Lung microvascular endothelial cell (primary cell): ENCODE data around the gene KEL. TPM values are rescaled to one million over a fixed set of nuclear protein-coding genes. Genes with fewer than 3 reads are reported as not detected.

ENCODE experiments used
- DNase-seq, 2 donors: peaks; one replicate each; pipeline versions ENCODE4 v3.0.0 to v3.0.0-alpha.2; 2010; ENCODE audit warnings: low read depth in 2 of 2
- total RNA-seq: library from RNA; depleted of rRNA; stranded (reverse); fragments of >200 nt; gene quantifications from 2 replicates; pipeline ENCODE4 v1.2.1, GENCODE V29; 2014

The KEL gene
- total RNA-seq, 1 donor from 2014 or later, result not detected

DNA sequence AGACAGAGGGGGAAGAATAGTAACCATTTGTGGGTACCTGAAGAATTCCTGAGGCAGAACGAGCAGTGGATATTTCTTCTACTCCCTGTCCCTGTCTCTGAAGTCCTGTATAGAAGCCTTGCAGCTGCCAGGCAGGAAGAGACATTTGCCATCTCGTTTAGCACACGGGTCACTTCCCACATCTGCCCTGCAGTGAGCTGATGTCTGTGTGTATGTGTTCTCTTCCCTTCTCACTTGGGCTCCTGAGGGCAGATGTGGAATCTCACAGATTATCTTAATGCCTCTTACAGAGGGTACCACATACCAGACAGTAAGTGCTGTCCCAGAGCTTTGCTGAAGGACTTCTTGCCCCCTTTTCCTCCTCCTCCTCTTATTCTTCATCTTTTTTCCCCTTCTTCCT lies 62.5 kb downstream of the KEL start:
- no peak for DNase-seq

DNA sequence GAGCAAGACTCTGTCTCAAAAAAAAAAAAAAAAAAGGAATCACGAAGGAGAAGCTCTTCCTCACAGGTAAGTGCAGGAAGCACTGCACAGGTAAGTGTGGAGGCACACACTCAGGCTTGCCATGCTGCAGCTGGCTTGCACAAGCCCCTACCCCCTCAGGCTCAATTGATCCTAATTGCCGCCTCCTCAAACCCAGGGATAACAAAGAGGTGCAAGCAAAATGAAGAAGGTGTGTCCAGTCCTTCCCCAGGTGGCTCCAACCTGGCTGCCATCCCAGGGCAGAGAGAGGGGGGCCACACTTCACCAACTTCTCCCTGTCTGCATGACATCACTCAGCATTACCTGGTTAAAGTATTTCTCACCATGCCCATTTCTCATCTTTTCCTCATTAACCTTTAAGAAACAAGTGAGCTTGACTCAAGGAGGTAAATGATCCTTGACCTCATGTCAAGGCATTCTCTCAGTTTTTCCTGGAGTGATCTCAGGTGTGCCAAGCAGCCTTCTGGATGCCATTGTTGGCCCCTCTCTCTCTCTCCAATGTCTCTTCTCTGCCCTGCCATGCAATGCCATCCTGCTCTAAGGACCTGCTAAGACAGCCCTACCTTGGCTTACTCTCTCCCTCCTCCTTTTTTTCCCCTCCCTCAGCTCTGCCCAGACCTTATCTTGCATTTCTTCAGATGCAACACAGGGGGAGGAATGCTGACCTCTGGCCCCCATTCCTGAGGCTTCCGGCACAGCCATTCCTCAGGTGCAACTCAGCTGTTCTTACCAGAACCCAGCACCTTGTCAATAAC lies 63.6 kb downstream of the KEL start:
- no peak for DNase-seq

DNA sequence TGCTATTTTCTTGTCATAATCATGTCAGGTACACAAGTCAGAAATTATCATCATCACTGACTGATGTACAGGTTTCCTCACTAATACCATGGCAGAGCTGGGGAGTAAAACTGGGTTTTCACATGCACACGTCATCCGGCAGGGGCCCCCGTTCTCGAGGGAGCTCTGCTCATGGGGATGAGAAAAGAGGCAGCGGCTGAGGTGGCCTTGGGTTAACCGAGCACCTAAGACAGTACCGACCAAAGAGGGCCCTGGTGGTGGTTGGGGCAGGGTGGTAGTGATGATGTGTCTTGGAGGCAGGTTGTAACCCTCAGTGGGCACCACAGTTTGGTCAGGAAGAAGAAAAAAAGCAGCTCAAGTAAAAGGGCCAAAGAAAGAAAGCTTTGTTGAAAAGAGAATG lies 64.5 kb downstream of the KEL start:
- DNase-seq, result no peak

DNA sequence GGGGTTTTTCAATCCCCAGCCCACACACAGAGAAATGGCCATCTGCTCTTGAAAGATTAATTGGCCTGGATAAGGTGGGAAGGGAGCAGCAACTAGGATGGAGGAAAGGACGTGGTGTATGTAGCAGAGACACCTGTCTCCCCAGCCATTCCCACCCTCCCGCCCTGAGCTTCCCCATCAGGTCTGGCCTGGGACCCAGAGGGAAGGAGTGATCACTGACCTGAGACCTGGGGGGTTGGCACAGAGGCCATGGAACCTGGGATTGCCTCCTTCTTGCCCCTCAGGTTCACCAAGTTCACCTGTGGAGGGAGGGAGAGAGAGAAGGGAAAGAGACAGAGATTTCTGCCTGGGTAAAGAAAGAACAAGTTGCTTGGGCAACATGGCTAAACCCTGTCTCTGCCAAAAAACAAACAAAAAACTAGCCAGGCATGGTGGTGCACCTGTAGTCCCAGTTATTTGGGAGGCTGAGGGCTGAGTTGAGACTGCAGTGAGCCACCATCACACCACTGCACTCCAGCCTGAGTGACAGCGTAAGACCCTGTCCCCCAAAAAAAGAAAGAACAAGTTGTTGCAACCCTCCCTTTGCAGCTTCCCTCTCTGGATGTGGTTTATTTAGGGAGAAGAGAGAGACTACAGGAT lies 65.3 kb downstream of the KEL start:
- DNase-seq, result no peak

DNA sequence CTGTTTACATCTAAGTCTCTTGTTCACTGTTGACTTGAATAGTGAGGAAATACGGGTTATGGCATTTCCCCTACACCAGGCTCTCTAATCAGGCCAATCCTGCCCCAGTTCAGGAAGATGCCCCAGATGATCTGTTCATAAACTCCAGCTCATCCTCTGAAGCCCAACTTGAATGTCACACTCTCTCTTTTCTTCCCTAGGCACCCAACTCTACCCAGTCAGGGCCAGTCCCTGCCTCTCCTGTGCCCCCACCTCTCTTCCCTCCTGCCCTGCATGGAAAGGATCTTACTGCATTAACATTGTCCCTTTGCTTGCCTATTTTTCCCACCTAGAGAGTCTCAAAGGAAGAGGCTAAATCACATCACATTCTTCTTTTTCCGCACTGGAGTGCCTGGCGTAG lies 66.0 kb downstream of the KEL start:
- no peak for DNase-seq

DNA sequence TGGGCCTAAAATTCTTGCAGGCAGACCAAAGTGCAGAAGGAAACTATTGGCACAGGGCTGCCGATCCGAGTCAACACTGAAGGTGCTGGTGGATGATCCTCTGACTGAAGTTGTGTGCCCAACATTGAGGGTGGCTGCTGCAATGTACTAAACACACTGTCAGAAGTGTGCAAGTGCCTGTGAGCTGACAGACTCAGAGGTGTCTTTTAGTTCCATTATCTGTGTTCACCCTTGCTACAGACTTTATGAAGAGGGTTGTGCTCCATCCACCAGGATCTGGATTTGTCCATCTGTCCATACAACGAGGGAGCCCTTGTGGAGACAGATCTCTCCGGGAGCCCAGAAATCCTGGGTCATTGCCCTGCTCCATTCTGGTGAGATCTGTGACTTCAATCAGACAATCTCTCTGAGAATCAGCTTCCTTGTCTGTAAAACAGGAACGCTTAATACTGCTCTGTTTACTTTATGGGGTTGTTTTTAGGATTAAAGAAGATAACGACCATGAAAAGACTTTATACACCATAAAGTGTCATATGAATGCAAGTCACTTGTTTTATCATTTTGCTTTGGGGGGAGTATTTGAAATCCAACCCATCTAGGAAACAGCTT lies 67.1 kb downstream of the KEL start:
- no peak for DNase-seq

DNA sequence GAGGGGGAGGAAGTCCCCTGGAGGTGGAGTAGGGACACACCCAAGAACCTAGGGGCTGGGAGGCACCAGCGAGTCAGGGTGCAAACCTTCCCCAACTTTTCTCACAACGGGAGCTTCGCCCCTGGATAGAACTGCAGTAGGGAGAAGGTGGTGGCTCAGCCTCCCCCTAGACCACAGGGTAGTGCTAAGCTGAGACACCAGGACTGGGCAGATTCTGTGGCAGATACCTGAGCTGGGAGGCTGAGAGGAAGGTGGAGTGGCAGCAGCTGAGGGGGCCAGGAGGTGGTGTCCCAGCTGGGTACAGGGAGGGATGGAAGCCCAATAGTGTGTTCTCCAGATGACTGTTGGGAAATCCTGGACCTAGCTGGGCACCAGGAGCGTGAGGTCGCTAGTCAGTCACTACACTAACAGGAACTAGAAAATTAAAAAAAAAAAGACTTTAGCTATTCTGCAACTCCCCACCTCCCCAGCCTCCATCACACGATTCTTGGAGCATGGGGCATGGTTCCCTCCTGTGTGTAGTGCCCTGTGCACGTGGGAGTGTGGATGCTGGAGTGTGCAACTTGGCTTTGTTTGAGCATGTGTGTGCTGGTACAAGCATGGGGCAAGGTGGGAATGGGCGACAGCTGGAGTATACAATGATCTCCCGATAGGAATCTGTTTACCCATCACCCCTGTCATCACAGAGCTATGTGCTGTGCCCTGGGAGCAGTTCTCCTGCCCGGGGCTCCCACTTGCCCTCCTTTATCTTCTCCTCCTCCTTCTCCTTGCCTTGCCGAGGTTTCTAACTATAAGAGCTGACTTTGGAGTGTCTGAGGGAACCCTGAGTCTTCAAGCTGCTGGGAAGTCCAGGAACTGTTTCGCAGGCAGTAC lies 67.8 kb downstream of the KEL start:
- no peak for DNase-seq

DNA sequence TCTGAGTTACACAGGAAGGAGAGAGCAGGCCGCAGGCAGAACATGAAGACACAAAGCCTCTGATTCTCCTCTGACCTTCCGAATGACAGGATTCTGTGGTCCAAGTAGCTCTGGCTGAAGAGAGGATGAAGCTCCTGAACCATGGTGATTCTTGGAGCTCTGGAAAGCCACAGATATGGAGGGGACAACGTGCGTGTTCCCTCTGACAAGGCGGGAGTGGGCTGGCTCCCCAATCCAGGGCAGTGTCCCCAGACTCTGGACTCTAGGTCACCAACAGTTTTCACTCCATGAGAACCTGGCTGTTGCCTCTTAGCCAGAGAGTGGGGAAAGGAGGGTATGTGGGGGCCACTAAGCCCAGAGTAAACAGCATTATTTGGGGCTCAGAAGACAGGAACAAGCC lies 69.2 kb downstream of the KEL start:
- no peak for DNase-seq

DNA sequence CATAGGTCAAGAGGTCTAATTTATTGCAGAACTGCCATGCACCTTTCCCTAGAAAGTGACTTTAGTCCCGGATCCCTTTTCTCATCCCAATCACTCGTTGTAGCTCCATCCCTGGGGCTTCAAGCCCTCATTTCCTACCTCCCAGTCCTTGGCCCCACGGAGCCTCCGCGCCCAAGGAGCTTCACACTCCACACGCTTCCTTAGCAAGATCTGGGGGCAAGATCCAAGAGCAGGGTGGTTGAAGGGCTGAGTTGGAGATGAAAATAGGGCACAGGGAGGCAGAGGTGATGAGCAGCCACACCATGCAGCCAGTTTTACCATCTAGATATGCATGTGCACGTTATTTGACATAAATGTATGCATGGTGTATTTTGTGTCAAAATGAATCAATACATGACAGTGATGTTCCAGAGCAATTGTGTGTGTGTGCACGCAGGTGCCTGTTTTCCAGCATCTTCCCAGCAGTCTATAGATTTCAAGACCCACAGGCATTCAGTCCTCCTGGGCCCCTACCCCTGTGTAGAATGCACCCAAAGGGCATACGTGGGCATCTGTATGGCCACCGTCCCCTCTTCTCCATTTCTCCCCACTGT lies 70.6 kb downstream of the KEL start:
- DNase-seq, result no peak

Other genes starting within 250 kb of the KEL start
- gene PRSS1, start 212.9 kb downstream of the KEL start, total RNA-seq, result not detected in 2 replicates
- not detected in 2 replicates for gene PRSS2, start 191.4 kb downstream of the KEL start, total RNA-seq
- gene EPHB6, start 107.3 kb downstream of the KEL start, total RNA-seq, result under 0.01 TPM in 2 replicates
- not detected in 2 replicates for gene TRPV6, start 76.6 kb downstream of the KEL start, total RNA-seq
- gene TRPV5, start 28.6 kb downstream of the KEL start, total RNA-seq, result not detected in 2 replicates
- not detected in 2 replicates for gene LLCFC1, start 22.9 kb downstream of the KEL start, total RNA-seq
- not detected in 2 replicates for gene OR9A2, start 64.8 kb upstream of the KEL start, total RNA-seq
- gene OR6V1, start 90.0 kb upstream of the KEL start, total RNA-seq, result not detected in 2 replicates
- gene PIP, start 169.7 kb upstream of the KEL start, total RNA-seq, result not detected in 2 replicates
- gene TAS2R39, start 221.1 kb upstream of the KEL start, total RNA-seq, result not detected in 2 replicates